Upper lobe of right lung (tissue), 1 donor: Measurements from ENCODE around the gene TMCC2. TPM values are rescaled to one million over a fixed set of nuclear protein-coding genes. Genes with fewer than 3 reads are reported as not detected.

Experiments used
- ATAC-seq: fragments of 200-7000 bp; cut with Tn5 transposase; one replicate; pipeline ENCODE4 v1.9.1; 2020; ENCODE audit warnings: mild to moderate bottlenecking, moderate library complexity
- DNase-seq: peaks from one replicate; pipeline ENCODE4 v3.0.0-alpha.2; 2020
- H3K27ac ChIP-seq: fragments of 200-600 bp; one replicate; pipeline ENCODE4 v1.8.0; 2022
- H3K27me3 ChIP-seq: fragments of 200-600 bp; one replicate; pipeline ENCODE4 v1.8.0; 2022; ENCODE audit warnings: mild to moderate bottlenecking
- H3K36me3 ChIP-seq: fragments of 200-600 bp; one replicate; pipeline ENCODE4 v1.8.0; 2022
- H3K4me1 ChIP-seq: fragments of 200-600 bp; one replicate; pipeline ENCODE4 v1.8.0; 2022
- H3K4me3 ChIP-seq: fragments of 200-600 bp; one replicate; pipeline ENCODE4 v1.8.0; 2022; ENCODE audit warnings: mild to moderate bottlenecking
- H3K9me3 ChIP-seq: fragments of 200-600 bp; one replicate; pipeline ENCODE4 v1.8.0; 2022
- CTCF ChIP-seq: fragments of 200-600 bp; IDR thresholded peaks from one replicate; pipeline ENCODE4 v1.8.0; 2022; ENCODE audit warnings: antibody characterized with exemption
- intact Hi-C: fragments of 100-400 bp; cut with DNase I; formaldehyde crosslinking; loops from one replicate; pipeline ENCODE4 v1.11.0; 2022
- total RNA-seq: library from RNA; stranded (reverse); fragmentation: NEBNext Ultra II Directional; extraction: Animal tissue kit (Norgen Biotek cat#: 25700); gene quantifications from one replicate; pipeline ENCODE4 v1.2.1, GENCODE V29; 2021
- donor health status: DM: no; HTN: yes; CAD: no; lungs with severe emphysema.

The TMCC2 gene
- total RNA-seq, 1 donor from 2014 or later: 4.8 TPM

GRCh38 chr1:205287767-205288559 is 60.2 kb downstream of the TMCC2 start:
- Histone ChIP-seq H3K4me3 (no peak overlapping the region), H3K4me1 (peaks cover 44% of the 10 kb centered on the region), H3K9me3 (no peaks in the 10 kb centered on the region), H3K27me3 (no peaks in the 10 kb centered on the region), H3K36me3 (no peaks in the 10 kb centered on the region), H3K27ac (peak overlapping the region; percentile 25)
- peak; percentile 6 for TF ChIP-seq CTCF
- intact Hi-C loops: no loop called here
- peak; percentile 82 for ATAC-seq
- peak; percentile 82 for DNase-seq

GRCh38 chr1:205291596-205291995 is 63.9 kb downstream of the TMCC2 start:
- Histone ChIP-seq H3K36me3 (no peaks in the 10 kb centered on the region), H3K27me3 (no peaks in the 10 kb centered on the region), H3K27ac (no peak overlapping the region), H3K9me3 (no peaks in the 10 kb centered on the region), H3K4me1 (peaks cover 22% of the 10 kb centered on the region), H3K4me3 (no peak overlapping the region)
- ATAC-seq (no peak), DNase-seq (no peak)
- intact Hi-C loops: no loop called here
- no peak for TF ChIP-seq CTCF

- Histone ChIP-seq H3K27ac (no peak overlapping the region), H3K36me3 (no peaks in the 10 kb centered on the region), H3K4me3 (no peak overlapping the region), H3K27me3 (no peaks in the 10 kb centered on the region), H3K9me3 (no peaks in the 10 kb centered on the region), H3K4me1 (peaks cover 6% of the 10 kb centered on the region)
- DNase-seq (no peak), ATAC-seq (no peak)
- TF ChIP-seq CTCF: no peak
- intact Hi-C loops: no loop called here
Observed at GRCh38 chr1:205293350-205294074, 65.8 kb downstream of the TMCC2 start.

- Histone ChIP-seq H3K4me3 (no peak overlapping the region), H3K27ac (peak overlapping the region; percentile 11), H3K4me1 (peaks cover 7% of the 10 kb centered on the region), H3K9me3 (no peaks in the 10 kb centered on the region), H3K27me3 (no peaks in the 10 kb centered on the region), H3K36me3 (no peaks in the 10 kb centered on the region)
- DNase-seq: no peak
- no peak for TF ChIP-seq CTCF
- intact Hi-C loops: no loop called here
- ATAC-seq: peak; percentile 26
Observed at GRCh38 chr1:205294175-205294917, 66.6 kb downstream of the TMCC2 start.

- intact Hi-C loops: no loop called here
- TF ChIP-seq CTCF: no peak
- ATAC-seq: no peak
Observed at GRCh38 chr1:205294934-205295333, 67.2 kb downstream of the TMCC2 start.

More at GRCh38 chr1:205294934-205295333, 67.2 kb downstream of the TMCC2 start:
- peaks cover 13% of the 10 kb centered on the region for H3K4me1 ChIP-seq
- no peaks in the 10 kb centered on the region for H3K36me3 ChIP-seq
- DNase-seq: no peak
- H3K9me3 ChIP-seq: no peaks in the 10 kb centered on the region
- no peaks in the 10 kb centered on the region for H3K27me3 ChIP-seq
- H3K27ac ChIP-seq: peak overlapping the region; percentile 11
- no peak overlapping the region for H3K4me3 ChIP-seq
